HG03460 (cell line): ENCODE data around the gene ALPK3.

ENCODE experiments used
- ATAC-seq: cut with Tn5 transposase; IDR thresholded peaks from one replicate; pipeline ENCODE4 v1.9.1; 2021; ENCODE audit not compliant: unreplicated experiment

ALPK3 gene

DNA sequence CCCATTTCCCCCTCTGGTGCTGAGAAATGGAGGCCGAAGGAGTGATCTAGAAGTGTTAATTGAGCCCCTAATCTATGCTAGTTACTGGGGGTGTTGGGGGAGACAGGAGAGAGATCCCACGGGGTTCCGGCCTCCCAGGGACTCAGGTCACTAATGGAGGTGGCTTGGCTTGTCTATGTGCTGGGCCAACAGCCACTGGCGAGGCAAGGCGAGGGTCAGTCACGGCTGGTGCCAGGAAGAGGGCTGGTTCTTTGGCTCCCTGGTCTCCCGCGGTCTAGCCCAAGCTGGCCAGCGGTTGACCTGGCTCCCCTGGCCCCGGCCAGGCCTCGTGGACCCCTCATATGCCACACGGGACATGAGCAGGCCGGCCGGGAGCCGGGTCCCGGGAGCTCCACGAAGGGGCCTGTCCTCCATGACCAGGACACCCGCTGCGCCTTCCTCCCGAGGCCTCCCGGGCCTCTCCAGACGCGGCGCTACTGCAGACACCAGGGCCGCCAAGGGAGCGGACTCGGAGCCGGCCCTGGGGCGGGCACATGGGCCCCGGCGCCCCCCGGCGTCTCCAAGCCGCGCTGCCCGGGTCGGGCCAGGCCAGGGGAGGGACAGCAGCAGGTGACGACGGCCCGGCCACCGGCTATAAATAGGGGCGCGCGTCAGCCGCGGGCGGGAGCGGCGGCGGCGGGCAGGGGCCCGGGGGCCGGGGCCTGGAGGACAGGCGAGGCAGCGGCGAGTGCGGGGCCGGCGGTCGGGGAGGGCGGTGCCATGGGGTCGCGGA is at the start of gene ALPK3:
ALPK3 (plus strand) TSS at position 663 of the 772 bp plus-strand sequence; CDS start at position 760, 97 bp downstream.
- no peak for ATAC-seq

- no peak for ATAC-seq
Observed at GRCh38 chr15:84772031-84772430, 45.1 kb upstream of the ALPK3 start.

GRCh38 chr15:84772467-84772866 is 44.7 kb upstream of the ALPK3 start:
- ATAC-seq = no peak

- ATAC-seq = no peak
Observed at GRCh38 chr15:84773716-84774115, 43.4 kb upstream of the ALPK3 start.

- no peak for ATAC-seq
Observed at GRCh38 chr15:84775867-84776449, 41.2 kb upstream of the ALPK3 start.

DNA sequence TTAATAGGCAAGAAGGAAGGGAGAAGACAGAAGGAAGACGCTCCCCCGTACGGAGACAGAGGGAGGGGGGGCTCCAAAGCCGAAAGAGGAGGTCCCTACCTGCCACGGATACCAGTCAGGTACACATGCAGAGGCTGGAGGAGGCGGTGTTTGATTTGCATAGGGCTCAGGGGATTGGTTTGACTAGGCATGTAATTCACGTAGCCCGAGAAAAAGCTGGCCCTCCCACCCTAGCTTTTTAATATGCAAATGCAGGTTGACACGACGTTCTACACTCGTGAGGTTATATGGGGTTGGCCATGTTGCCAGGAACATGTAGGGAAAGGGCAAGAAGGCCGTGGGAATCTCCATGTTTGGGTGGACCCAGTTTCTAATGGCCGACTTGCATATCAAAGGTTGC is 39.0 kb upstream of the ALPK3 start:
- no peak for ATAC-seq

DNA sequence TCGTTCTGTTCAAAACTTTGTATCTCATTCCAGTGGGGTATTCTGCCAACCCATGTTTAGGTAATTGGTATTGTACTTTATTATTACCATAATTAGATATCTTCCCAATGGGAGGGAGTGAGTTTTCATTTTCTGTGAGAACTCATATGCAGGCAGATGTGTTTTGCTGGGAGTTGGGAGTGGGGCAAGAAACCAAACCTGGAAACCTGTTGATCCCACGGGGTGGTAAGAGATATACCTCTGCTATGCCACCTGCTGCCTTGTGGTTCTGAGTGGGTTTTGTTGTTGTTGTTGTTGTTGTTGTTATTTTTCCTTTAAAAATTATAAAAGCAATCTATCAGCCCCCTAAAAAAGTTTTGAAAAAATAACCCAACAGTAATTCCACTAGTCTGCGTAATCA is 36.7 kb upstream of the ALPK3 start:
- no peak for ATAC-seq

GRCh38 chr15:84781495-84781894 is 35.7 kb upstream of the ALPK3 start:
- ATAC-seq = no peak

DNA sequence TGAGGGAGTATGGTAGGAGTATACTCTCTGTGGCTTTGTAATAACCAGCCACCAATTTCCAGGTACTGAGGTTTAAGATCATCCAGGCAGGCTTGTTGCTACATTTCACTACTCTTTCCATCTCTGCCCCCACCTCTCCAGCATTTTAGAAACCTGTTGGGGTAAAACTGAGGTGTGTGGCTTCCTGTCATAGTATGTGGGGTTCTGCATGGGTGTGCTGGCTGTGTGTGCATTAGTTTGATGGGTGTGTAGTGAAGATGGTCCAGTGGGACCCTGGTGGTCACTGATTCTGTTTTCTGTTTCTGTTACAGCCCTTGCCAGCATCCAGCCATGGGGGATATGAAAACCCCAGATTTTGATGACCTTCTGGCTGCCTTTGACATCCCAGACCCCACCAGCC is 34.8 kb upstream of the ALPK3 start:
- ATAC-seq = no peak

DNA sequence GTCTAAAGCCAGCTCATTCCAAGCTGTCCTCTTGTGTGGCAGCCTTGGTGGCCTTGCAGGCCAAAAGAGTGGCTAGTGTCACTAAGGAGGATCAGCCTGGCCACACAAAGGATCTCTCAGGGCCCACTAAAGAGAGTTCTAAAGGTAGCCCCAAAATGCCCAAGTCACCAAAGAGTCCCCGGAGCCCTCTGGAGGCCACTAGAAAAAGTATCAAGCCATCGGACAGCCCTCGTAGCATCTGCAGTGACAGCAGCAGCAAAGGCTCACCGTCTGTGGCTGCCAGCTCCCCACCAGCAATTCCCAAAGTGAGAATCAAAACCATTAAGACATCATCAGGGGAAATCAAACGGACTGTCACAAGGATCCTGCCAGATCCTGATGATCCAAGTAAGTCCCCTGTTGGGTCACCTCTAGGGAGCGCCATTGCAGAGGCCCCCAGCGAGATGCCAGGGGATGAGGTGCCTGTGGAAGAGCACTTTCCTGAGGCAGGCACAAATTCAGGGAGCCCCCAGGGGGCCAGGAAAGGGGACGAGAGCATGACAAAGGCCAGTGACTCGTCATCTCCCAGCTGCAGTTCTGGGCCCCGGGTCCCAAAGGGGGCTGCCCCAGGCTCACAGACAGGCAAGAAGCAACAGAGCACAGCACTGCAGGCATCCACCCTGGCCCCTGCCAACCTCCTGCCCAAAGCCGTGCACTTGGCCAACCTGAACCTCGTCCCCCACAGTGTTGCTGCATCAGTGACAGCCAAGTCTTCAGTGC is 33.5 kb upstream of the ALPK3 start:
- ATAC-seq = no peak

- ATAC-seq = no peak
Observed at GRCh38 chr15:84784262-84784661, 32.9 kb upstream of the ALPK3 start.

- no peak for ATAC-seq
Observed at GRCh38 chr15:84785053-84785452, 32.1 kb upstream of the ALPK3 start.

- no peak for ATAC-seq
Observed at GRCh38 chr15:84788500-84788899, 28.7 kb upstream of the ALPK3 start.

- ATAC-seq = no peak
Observed at GRCh38 chr15:84789762-84790161, 27.4 kb upstream of the ALPK3 start.

DNA sequence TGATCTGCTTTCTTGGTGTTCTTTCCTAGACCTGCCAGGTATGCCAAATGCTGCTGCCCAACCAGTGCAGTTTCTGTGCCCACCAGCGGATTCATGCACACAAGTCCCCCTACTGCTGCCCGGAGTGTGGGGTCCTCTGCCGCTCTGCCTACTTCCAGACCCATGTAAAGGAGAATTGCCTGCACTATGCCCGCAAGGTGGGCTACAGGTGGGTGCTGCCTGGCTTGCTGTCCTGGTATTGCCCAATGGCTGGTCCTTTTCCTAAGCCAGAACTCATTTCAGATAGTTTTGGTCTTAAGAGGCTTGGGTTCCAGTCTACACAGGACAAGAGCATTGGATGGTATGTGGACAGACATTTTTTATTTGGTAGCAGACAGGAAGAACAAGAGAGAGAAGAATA is 26.5 kb upstream of the ALPK3 start:
- ATAC-seq = no peak

- no peak for ATAC-seq
Observed at GRCh38 chr15:84791763-84792162, 25.4 kb upstream of the ALPK3 start.

DNA sequence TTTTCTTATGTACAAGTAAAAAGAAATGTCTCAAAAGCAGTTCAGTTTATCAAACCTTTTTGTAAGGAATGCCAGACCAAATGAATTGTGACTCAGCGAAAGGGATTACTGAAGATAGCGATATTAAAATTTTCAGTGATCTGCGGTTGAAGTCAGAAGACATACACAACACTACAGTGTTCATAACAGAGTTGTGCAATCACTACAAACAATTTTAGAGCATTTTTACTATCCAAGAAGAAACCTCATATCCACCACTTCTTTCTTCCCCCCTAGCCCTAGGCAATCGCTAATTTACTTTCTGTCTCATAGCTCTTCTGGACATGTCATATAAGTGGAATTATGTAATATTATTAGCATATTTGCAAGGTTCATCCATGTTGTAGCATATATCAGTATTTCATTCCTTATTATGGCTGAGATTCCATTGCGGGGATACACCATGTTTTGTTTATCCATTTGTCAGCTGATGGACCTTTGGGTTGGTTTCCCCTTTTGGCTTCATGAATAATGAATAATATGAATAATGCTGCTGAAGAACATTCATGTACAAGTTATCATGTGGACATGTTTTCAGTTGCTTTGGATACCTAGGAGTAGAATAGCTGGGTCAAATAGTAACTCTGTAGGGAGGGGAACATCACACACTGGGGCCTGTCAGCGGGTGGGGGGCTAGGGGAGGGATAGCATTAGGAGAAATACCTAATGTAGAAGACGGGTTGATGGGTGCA is 23.6 kb upstream of the ALPK3 start:
- no peak for ATAC-seq

DNA sequence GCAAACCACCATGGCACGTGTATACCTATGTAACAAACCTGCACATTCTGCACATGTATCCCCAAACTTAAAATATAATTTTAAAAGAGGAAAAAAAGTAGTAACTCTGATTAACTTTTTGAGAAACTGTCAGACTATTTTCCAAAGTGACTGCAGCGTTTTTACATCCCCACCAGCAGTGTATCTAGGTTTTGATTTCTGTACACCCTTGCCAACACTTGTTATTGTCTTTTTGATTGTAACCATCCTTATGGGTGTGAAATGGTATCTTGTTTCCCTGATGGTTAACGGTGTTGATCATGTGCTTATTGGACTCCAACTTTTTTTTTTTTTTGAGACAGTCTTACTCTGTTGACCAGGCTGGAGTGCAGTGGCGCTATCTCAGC is 23.0 kb upstream of the ALPK3 start:
- no peak for ATAC-seq

- ATAC-seq = no peak
Observed at GRCh38 chr15:84795186-84795585, 22.0 kb upstream of the ALPK3 start.

GRCh38 chr15:84797212-84797611 is 19.9 kb upstream of the ALPK3 start:
- ATAC-seq = no peak

DNA sequence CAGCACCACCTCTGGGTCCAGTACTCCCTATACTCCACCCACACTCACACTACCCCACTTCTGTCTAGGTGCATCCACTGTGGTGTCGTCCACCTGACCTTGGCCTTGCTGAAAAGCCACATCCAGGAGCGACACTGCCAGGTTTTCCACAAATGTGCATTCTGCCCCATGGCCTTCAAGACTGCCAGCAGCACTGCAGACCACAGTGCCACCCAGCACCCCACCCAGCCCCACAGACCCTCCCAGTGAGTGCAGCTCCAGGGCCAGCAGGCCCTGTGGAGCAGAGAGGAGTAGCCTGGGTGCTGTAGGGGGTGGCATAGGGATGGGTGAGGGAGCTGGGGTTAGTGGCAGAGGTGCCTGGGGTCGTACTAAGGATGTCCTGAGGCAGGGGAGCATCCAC is 19.4 kb upstream of the ALPK3 start:
- ATAC-seq = no peak
